Measurements from ENCODE around the gene SPRYD3. TPM values are rescaled to one million over a fixed set of nuclear protein-coding genes. Genes with fewer than 3 reads are reported as not detected.
A peak's percentile ranks its signal among the peaks of the same experiment; 100 is the strongest.

Gene SPRYD3
- total RNA-seq, 1 experiment from 2014 or later, result 8.2 TPM

DNA sequence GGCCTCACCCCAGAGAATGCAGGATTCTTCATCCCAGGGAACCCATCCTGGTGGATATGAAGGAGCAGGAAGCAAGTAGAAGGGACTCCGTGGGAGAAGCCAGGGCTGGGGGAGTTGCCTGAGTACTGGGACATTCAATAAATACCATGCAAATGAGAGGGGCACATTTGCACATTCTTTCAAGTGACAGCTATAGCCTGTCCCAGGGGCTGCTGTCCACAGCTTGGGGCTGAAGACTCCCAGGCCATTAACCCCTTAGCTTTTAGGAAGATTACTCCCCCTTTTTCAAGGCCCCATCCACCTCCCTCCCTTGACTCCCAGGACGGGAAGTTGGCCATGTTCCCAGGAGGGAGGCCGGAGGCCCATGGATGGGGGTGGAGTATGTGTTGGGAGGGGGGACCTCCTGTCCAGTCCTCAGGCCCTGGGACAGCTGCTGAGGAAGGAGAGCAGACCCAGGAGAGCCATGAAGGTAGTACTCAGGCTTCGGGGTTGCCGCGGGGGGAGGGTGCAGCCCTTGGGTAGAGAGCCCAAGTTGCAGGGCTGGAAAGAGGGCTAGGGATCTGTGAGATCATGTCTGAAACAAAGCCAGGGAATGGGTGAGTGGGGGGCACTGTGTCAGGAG lies 30.3 kb downstream of the SPRYD3 start:
- H3K27ac Mint-ChIP-seq (ENCODE audit: unreplicated experiment), result peak overlapping the region; percentile 82
- H3K4me1 Mint-ChIP-seq (ENCODE audit: low read depth, unreplicated experiment), result peaks cover 42% of the 10 kb centered on the region
- ChIA-PET CTCF (interaction anchor here (0.5 to 1.6 kb wide), 8 partner anchors 11 to 164 kb away, joined by 3 to 9 read pairs (median 4); partner anchors contain the start of gene SOAT2), POLR2A (interaction anchor here (1.7 kb wide), 1 partner anchor 30 kb away, joined by 5 read pairs; the partner anchor contains the start of gene SPRYD3)
- Histone ChIP-seq H3K4me3 (ENCODE audit: low read depth, low read length) (no peak overlapping the region), H3K4me1 (peaks cover 80% of the 10 kb centered on the region), H3K27me3 (replicated peaks; ENCODE audit: control insufficient read depth, insufficient read depth, low read length) (no peaks in the 10 kb centered on the region), H3K9me3 (no peaks in the 10 kb centered on the region), H3K36me3 (ENCODE audit: control insufficient read depth, insufficient read depth, low read length) (no peaks in the 10 kb centered on the region)
- peaks cover 39% of the 10 kb centered on the region for H3K36me3 Mint-ChIP-seq (ENCODE audit: insufficient read depth, unreplicated experiment)
- no TSS peak for BruUV-seq (replicated peaks)
- intact Hi-C loops (cut with micrococcal nuclease; ENCODE audit: unreplicated experiment), result loop anchor here (5.0 kb wide), 1 partner anchor 167 kb away; no protein-coding TSS in a partner anchor
- DNase-seq, result peak; percentile 55 to 58
- no peaks in the 10 kb centered on the region for H3K27me3 Mint-ChIP-seq (ENCODE audit: insufficient read depth, unreplicated experiment)
- no peaks in the 10 kb centered on the region for H3K9me3 Mint-ChIP-seq (ENCODE audit: unreplicated experiment)
- TF ChIP-seq, protein P1, sequence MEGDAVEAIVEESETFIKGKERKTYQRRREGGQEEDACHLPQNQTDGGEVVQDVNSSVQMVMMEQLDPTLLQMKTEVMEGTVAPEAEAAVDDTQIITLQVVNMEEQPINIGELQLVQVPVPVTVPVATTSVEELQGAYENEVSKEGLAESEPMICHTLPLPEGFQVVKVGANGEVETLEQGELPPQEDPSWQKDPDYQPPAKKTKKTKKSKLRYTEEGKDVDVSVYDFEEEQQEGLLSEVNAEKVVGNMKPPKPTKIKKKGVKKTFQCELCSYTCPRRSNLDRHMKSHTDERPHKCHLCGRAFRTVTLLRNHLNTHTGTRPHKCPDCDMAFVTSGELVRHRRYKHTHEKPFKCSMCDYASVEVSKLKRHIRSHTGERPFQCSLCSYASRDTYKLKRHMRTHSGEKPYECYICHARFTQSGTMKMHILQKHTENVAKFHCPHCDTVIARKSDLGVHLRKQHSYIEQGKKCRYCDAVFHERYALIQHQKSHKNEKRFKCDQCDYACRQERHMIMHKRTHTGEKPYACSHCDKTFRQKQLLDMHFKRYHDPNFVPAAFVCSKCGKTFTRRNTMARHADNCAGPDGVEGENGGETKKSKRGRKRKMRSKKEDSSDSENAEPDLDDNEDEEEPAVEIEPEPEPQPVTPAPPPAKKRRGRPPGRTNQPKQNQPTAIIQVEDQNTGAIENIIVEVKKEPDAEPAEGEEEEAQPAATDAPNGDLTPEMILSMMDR (IDR thresholded peaks at IDR 0.05; ENCODE audit: insufficient read depth in 1 of 2, low read depth in 1 of 2, low read length in 1 of 2, severe bottlenecking in 1 of 2, unreplicated experiment in 1 of 2), result no peak
- no peak overlapping the region for H3K4me3 Mint-ChIP-seq (ENCODE audit: unreplicated experiment)

DNA sequence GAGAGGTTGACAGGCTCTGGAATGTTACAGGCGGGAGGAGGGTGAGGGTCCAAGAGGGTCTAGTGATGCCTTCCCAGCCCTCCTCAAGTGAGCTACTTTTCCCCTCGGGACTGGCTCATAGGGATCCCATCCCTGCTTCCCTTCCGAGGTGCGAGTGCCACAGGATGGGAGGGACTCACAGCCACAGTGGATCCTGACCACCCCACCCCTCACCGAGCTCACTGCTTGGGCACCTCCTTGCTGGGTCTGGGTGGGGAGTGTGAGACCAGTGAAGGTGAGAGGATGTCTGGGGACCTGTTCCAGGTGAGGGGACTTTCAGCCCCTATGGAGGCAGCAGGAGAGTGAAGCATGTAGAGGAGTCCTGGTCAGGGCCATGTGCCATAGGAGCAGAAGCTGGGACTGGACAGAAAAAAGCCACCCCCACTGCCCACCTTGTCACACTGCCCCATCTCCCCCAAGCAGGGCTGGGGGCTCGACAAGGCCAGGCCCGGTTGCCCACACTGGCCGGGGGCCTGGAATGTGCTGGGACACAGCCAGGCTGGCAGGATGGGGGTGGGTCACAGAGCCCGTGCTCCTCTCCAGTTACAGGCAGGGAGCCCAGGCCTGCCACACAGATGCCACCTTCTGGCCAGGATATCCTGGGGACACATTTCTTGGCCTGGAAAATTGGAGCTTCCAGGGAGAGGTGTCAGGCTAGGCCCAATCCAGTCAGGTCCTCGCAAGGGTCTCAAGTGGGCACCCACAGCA lies 31.0 kb downstream of the SPRYD3 start:
- H3K9me3 Mint-ChIP-seq (ENCODE audit: unreplicated experiment), result no peaks in the 10 kb centered on the region
- no peaks in the 10 kb centered on the region for H3K36me3 ChIP-seq (ENCODE audit: control insufficient read depth, insufficient read depth, low read length)
- TF ChIP-seq, protein P1 (IDR thresholded peaks at IDR 0.05; ENCODE audit: insufficient read depth in 1 of 2, low read depth in 1 of 2, low read length in 1 of 2, severe bottlenecking in 1 of 2, unreplicated experiment in 1 of 2), result no peak
- intact Hi-C loops (cut with micrococcal nuclease; ENCODE audit: unreplicated experiment), result loop anchor here (5.0 kb wide), 1 partner anchor 166 kb away; no protein-coding TSS in a partner anchor
- no peaks in the 10 kb centered on the region for H3K27me3 ChIP-seq (replicated peaks; ENCODE audit: control insufficient read depth, insufficient read depth, low read length)
- POLR2A ChIA-PET, result interaction anchor here (0.5 to 1.7 kb wide), 3 partner anchors 31 to 333 kb away, joined by 3 to 10 read pairs (median 5); partner anchors contain the start of gene SPRYD3
- H3K4me1 Mint-ChIP-seq (ENCODE audit: low read depth, unreplicated experiment), result peaks cover 36% of the 10 kb centered on the region
- CTCF ChIA-PET, result interaction anchor here (0.5 to 1.6 kb wide), 9 partner anchors 10 to 163 kb away, joined by 3 to 8 read pairs (median 3); partner anchors contain the start of genes SOAT2 and SPRYD3
- peak overlapping the region; percentile 44 for H3K4me3 Mint-ChIP-seq (ENCODE audit: unreplicated experiment)
- no peaks in the 10 kb centered on the region for H3K9me3 ChIP-seq
- BruUV-seq (replicated peaks), result no TSS peak
- no peaks in the 10 kb centered on the region for H3K27me3 Mint-ChIP-seq (ENCODE audit: insufficient read depth, unreplicated experiment)
- peaks cover 77% of the 10 kb centered on the region for H3K4me1 ChIP-seq
- peak overlapping the region; percentile 82 for H3K27ac Mint-ChIP-seq (ENCODE audit: unreplicated experiment)
- H3K36me3 Mint-ChIP-seq (ENCODE audit: insufficient read depth, unreplicated experiment), result peaks cover 39% of the 10 kb centered on the region
- no peak overlapping the region for H3K4me3 ChIP-seq (ENCODE audit: low read depth, low read length)
- DNase-seq, result peak in 1 of 2 experiments; percentile 43

Measured in Caco-2 (cell line).